ENCODE measurements around the gene AIMP2. TPM values are rescaled to one million over a fixed set of nuclear protein-coding genes. Genes with fewer than 3 reads are reported as not detected.

The AIMP2 gene
- total RNA-seq, 1 donor from 2014 or later: 84.9 TPM

DNA sequence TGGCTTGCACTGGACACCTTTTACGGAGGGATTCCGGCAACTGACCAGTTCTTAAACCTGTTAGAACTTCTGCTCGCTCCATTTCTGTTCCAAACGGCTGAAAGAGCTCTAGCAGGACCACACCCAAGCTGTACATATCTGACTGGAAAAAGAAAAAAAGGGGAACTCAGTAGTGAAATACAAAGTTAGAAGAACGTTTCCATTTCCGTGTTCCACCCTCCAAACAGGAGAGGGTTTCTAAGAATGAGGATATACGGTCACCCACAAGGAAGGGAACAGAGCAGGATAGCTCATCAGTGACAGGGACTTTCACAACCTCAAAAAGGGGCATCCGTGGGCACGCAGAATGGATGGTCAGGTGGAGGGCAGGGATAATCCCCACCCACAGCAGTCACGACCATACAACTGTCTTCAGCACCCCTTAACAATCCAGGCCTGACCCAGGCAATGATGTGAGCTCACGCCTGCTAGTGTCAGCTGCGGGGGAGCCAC lies 17.8 kb downstream of the AIMP2 start:
- peaks cover 13% of the 10 kb centered on the region for H3K36me3 ChIP-seq (ENCODE audit: control insufficient read depth, insufficient read depth, low read length)
- TF ChIP-seq, protein P1, sequence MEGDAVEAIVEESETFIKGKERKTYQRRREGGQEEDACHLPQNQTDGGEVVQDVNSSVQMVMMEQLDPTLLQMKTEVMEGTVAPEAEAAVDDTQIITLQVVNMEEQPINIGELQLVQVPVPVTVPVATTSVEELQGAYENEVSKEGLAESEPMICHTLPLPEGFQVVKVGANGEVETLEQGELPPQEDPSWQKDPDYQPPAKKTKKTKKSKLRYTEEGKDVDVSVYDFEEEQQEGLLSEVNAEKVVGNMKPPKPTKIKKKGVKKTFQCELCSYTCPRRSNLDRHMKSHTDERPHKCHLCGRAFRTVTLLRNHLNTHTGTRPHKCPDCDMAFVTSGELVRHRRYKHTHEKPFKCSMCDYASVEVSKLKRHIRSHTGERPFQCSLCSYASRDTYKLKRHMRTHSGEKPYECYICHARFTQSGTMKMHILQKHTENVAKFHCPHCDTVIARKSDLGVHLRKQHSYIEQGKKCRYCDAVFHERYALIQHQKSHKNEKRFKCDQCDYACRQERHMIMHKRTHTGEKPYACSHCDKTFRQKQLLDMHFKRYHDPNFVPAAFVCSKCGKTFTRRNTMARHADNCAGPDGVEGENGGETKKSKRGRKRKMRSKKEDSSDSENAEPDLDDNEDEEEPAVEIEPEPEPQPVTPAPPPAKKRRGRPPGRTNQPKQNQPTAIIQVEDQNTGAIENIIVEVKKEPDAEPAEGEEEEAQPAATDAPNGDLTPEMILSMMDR (IDR thresholded peaks at IDR 0.05; ENCODE audit: insufficient read depth, low read length, poor library complexity, severe bottlenecking): no peak
- H3K4me3 ChIP-seq (ENCODE audit: low read depth, low read length): no peak overlapping the region
- no peak for DNase-seq (ENCODE audit: low read depth)
- no peaks in the 10 kb centered on the region for H3K27me3 ChIP-seq (ENCODE audit: control insufficient read depth, insufficient read depth, low read length)

DNA sequence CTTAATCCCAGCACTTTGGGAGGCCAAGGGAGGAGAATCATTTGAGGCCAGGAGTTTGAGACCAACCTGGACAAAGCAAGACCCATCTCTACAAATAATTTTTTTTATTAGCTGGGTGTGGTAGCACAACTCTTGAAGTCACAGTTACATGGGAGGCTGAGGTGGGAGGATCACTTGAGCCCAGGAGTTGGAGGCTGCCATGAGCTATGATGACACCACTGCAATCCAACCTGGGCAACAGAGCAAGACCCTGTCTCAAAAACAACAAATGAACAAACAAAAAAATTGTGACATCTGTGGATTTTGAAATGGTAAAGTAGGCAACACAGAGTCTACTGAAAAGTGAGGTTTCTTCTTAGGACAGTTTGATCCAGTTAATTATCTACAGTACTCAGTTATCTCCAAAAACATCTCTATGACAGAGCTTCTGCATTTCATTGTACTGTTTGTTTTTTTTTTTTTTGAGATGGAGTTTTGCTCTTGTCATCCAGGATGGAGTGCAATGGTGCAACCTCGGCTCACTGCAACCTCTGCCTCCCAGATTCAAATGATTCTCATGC lies 18.8 kb downstream of the AIMP2 start:
- Histone ChIP-seq H3K27me3 (ENCODE audit: control insufficient read depth, insufficient read depth, low read length) (no peaks in the 10 kb centered on the region), H3K4me3 (ENCODE audit: low read depth, low read length) (no peak overlapping the region), H3K36me3 (ENCODE audit: control insufficient read depth, insufficient read depth, low read length) (peaks cover 12% of the 10 kb centered on the region)
- DNase-seq (ENCODE audit: low read depth): no peak
- TF ChIP-seq, protein P1 (IDR thresholded peaks at IDR 0.05; ENCODE audit: insufficient read depth, low read length, poor library complexity, severe bottlenecking): no peak

DNA sequence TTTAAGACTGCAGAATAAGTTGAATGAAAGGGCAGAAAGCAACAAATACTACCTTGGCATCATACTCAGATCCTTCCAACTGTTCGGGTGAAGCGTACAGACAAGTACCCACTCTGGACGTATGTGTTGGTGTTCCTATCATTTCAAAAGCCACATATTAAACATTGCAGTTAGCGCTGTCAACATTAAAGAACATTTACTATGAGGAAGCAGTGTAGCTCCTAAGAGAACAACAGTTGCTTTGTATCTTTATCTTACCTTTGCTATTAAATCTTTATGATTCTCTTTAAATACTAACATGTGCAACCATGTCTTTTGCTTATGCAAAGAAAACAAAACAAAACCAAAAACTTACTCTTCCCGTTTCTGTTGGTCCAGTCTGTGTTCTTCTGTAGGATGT lies 19.5 kb downstream of the AIMP2 start:
- no peak for DNase-seq (ENCODE audit: low read depth)
- Histone ChIP-seq H3K27me3 (ENCODE audit: control insufficient read depth, insufficient read depth, low read length) (no peaks in the 10 kb centered on the region), H3K4me3 (ENCODE audit: low read depth, low read length) (no peak overlapping the region), H3K36me3 (ENCODE audit: control insufficient read depth, insufficient read depth, low read length) (peaks cover 9% of the 10 kb centered on the region)
- TF ChIP-seq, protein P1 (IDR thresholded peaks at IDR 0.05; ENCODE audit: insufficient read depth, low read length, poor library complexity, severe bottlenecking): no peak

DNA sequence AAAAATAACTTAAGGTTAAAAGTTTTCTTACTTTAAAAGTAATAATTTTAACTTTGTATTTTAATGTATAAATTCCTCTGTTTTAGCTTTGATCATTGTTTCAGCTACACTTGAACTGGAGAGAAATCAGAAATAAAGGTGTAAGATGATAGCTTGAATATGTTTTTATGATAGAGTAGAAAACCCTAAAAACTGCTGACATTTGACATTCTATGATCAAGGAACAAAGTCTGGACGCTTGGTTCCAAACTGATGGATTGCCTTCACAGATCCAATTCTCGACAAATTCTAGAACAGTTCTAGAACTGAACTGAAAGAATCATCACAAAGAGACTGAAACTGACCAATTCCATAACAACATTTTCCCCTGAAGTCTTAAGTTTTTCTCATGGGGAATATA lies 21.9 kb downstream of the AIMP2 start, which contains the start of gene ANKRD61:
TSS of gene ANKRD61 (plus strand) at position 389 of the 400 bp plus-strand sequence. CDS start at position 389, 0 bp downstream.
- DNase-seq (ENCODE audit: low read depth): no peak
- H3K36me3 ChIP-seq (ENCODE audit: control insufficient read depth, insufficient read depth, low read length): peaks cover 10% of the 10 kb centered on the region
- H3K4me3 ChIP-seq (ENCODE audit: low read depth, low read length): no peak within 1 kb of the TSS
- H3K27me3 ChIP-seq (ENCODE audit: control insufficient read depth, insufficient read depth, low read length): no peaks in the 10 kb centered on the region
- TF ChIP-seq, protein P1 (IDR thresholded peaks at IDR 0.05; ENCODE audit: insufficient read depth, low read length, poor library complexity, severe bottlenecking): no peak

DNA sequence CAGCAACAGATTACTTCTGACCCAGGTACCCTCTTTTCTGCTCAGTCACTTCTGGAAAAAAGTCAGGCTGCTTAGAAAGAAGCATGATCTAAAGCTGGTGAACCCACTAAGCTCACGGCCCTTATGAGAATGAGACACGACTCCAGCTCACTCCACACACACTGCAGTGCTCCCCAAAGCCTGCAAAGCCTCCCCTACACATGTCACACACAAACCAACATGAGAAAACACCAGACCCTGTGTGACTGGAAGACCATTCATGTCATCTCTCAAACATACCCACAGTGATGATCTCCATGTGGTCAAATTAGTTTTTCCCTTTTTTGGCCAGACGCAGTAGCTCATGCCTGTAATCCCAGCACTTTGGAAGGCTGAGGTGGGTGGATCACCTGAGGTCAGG lies 22.5 kb downstream of the AIMP2 start:
- TF ChIP-seq, protein P1 (IDR thresholded peaks at IDR 0.05; ENCODE audit: insufficient read depth, low read length, poor library complexity, severe bottlenecking): no peak
- Histone ChIP-seq H3K4me3 (ENCODE audit: low read depth, low read length) (no peak overlapping the region), H3K36me3 (ENCODE audit: control insufficient read depth, insufficient read depth, low read length) (peaks cover 9% of the 10 kb centered on the region), H3K27me3 (ENCODE audit: control insufficient read depth, insufficient read depth, low read length) (no peaks in the 10 kb centered on the region)
- no peak for DNase-seq (ENCODE audit: low read depth)

DNA sequence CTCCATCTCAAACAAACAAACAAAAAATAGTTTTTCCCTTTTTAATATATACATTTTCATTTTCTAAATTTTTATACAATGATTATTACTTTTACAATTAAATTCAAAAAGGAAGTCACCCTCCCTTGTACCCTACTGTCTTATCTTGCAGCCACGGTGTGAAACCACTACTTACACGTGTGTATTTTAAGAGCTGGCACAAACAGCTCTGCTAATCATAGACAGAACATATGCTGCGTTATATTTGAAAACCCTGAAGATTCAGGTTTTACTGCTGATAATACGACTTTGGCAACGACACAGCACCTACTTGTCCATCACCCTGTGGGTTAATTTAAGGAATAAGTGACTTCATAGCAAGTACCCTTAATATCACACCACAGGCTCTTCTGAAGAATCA lies 23.1 kb downstream of the AIMP2 start:
- DNase-seq (ENCODE audit: low read depth): no peak
- TF ChIP-seq, protein P1 (IDR thresholded peaks at IDR 0.05; ENCODE audit: insufficient read depth, low read length, poor library complexity, severe bottlenecking): no peak
- Histone ChIP-seq H3K4me3 (ENCODE audit: low read depth, low read length) (no peak overlapping the region), H3K36me3 (ENCODE audit: control insufficient read depth, insufficient read depth, low read length) (peaks cover 6% of the 10 kb centered on the region), H3K27me3 (ENCODE audit: control insufficient read depth, insufficient read depth, low read length) (no peaks in the 10 kb centered on the region)

Data from kidney epithelial cell (primary cell).